ENCODE data around the gene TBXA2R. TPM values are rescaled to one million over a fixed set of nuclear protein-coding genes. Genes with fewer than 3 reads are reported as not detected.

The TBXA2R gene
- total RNA-seq, 1 experiment from 2014 or later, result not detected

DNA sequence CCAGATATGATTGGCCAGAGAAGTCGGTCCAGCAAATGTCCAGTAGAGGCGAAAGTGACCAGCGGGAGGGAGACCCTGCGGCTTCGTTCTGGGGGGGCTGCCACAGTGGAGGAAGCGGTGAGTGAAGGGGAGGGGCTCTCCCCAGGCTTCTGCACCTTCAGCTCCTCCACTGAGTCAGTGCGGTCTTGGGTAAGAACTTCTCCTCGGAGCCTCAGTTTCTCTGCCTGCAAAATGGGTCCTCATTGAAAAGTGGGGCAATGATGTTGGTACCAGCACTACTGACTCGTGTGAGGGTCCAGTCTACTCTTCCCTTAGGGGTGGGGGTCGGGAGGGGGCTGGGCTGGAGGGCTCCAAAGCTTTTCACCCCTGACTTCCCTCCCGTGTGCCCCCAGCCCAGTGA, 17.2 kb downstream of the TBXA2R start:
- Histone ChIP-seq H3K4me1 (replicated peaks; ENCODE audit: insufficient read depth) (no peaks in the 10 kb centered on the region), H3K4me2 (no peak overlapping the region), H3K36me3 (ENCODE audit: low read depth) (no peaks in the 10 kb centered on the region), H2AFZ (no peak overlapping the region), H3F3A (ENCODE audit: insufficient read depth, low read depth) (peaks cover 3% of the 10 kb centered on the region; the same call in 1 of the 2 replicates), H3K27me3 (ENCODE audit: insufficient read depth, low read depth) (peaks cover 11% of the 10 kb centered on the region; the same call in 1 of the 2 replicates), H4K20me1 (ENCODE audit: insufficient read depth) (no peaks in the 10 kb centered on the region), H3K27ac (no peak overlapping the region), H3K9me2 (ENCODE audit: insufficient read depth) (no peaks in the 10 kb centered on the region), H3K79me2 (ENCODE audit: low read depth) (no peaks in the 10 kb centered on the region), H3K9me3 (ENCODE audit: insufficient read depth, low read depth) (no peaks in the 10 kb centered on the region), H3K4me3 (no peak overlapping the region)
- BruUV-seq (replicated peaks), result no TSS peak
- no peak for DNase-seq
- no peak for TF ChIP-seq CTCF (conservative IDR thresholded peaks at IDR 0.05)
- TF ChIP-seq EZH2 (IDR thresholded peaks at IDR 0.05; ENCODE audit: low read depth), result no peak
- POLR2A ChIA-PET (ENCODE audit: unreplicated experiment), result no interaction called here
- intact Hi-C loops (cut with micrococcal nuclease; ENCODE audit: unreplicated experiment), result no loop called here
- CTCF ChIA-PET, result no interaction called here

GRCh38 chr19:3586707-3587346, 19.8 kb downstream of the TBXA2R start:
- BruUV-seq (replicated peaks), result no TSS peak

GRCh38 chr19:3586127-3586626, 20.5 kb downstream of the TBXA2R start:
- POLR2A ChIA-PET (ENCODE audit: unreplicated experiment), result no interaction called here
- Histone ChIP-seq H3F3A (ENCODE audit: insufficient read depth, low read depth) (peaks cover 3% of the 10 kb centered on the region; the same call in 1 of the 2 replicates), H3K9me2 (ENCODE audit: insufficient read depth) (no peaks in the 10 kb centered on the region), H2AFZ (no peak overlapping the region), H3K27ac (no peak overlapping the region), H4K20me1 (ENCODE audit: insufficient read depth) (no peaks in the 10 kb centered on the region), H3K4me2 (no peak overlapping the region), H3K4me1 (replicated peaks; ENCODE audit: insufficient read depth) (no peaks in the 10 kb centered on the region), H3K9me3 (ENCODE audit: insufficient read depth, low read depth) (no peaks in the 10 kb centered on the region), H3K4me3 (no peak overlapping the region), H3K79me2 (ENCODE audit: low read depth) (no peaks in the 10 kb centered on the region), H3K36me3 (ENCODE audit: low read depth) (no peaks in the 10 kb centered on the region), H3K27me3 (ENCODE audit: insufficient read depth, low read depth) (no peaks in the 10 kb centered on the region; the same call in 1 of the 2 replicates)
- no peak for DNase-seq
- TF ChIP-seq EZH2 (IDR thresholded peaks at IDR 0.05; ENCODE audit: low read depth) (no peak), CTCF (conservative IDR thresholded peaks at IDR 0.05) (peak; percentile 53; the same call in 1 of the 2 replicates)
- no TSS peak for BruUV-seq (replicated peaks)
- CTCF ChIA-PET, result no interaction called here
- intact Hi-C loops (cut with micrococcal nuclease; ENCODE audit: unreplicated experiment), result no loop called here

More at GRCh38 chr19:3586707-3587346, 19.8 kb downstream of the TBXA2R start:
- TF ChIP-seq EZH2 (IDR thresholded peaks at IDR 0.05; ENCODE audit: low read depth) (no peak), CTCF (conservative IDR thresholded peaks at IDR 0.05) (no peak)
- H3K4me2 ChIP-seq, result no peak overlapping the region
- no peak overlapping the region for H2AFZ ChIP-seq
- no peaks in the 10 kb centered on the region for H3K9me3 ChIP-seq (ENCODE audit: insufficient read depth, low read depth)
- no peaks in the 10 kb centered on the region for H3K4me1 ChIP-seq (replicated peaks; ENCODE audit: insufficient read depth)
- POLR2A ChIA-PET (ENCODE audit: unreplicated experiment), result no interaction called here
- H3K9me2 ChIP-seq (ENCODE audit: insufficient read depth), result no peaks in the 10 kb centered on the region
- no peaks in the 10 kb centered on the region for H3K36me3 ChIP-seq (ENCODE audit: low read depth)
- no peak overlapping the region for H3K27ac ChIP-seq
- CTCF ChIA-PET, result no interaction called here
- DNase-seq, result no peak
- no peak overlapping the region for H3K4me3 ChIP-seq
- intact Hi-C loops (cut with micrococcal nuclease; ENCODE audit: unreplicated experiment), result no loop called here
- peaks cover 3% of the 10 kb centered on the region; the same call in 1 of the 2 replicates for H3F3A ChIP-seq (ENCODE audit: insufficient read depth, low read depth)
- H3K27me3 ChIP-seq (ENCODE audit: insufficient read depth, low read depth), result peaks cover 2% of the 10 kb centered on the region; the same call in 1 of the 2 replicates
- H3K79me2 ChIP-seq (ENCODE audit: low read depth), result no peaks in the 10 kb centered on the region
- H4K20me1 ChIP-seq (ENCODE audit: insufficient read depth), result no peaks in the 10 kb centered on the region

All from PC-9 (cell line).